WTC11 (cell line): ENCODE measurements around the gene PDXK. TPM values are rescaled to one million over a fixed set of nuclear protein-coding genes. Genes with fewer than 3 reads are reported as not detected.

Experiments
- ATAC-seq: fragments of 200-7000 bp; cut with Tn5 transposase; 2 replicates; pipeline ENCODE4 v1.10.0; 2021; ENCODE audit warnings: mild to moderate bottlenecking, moderate library complexity
- CTCF ChIA-PET: fragments of 300-600 bp; sonication (Branson Sonifier 250); formaldehyde crosslinking; loops from one replicate; lab custom pipeline; 2021; ENCODE audit warnings: antibody characterized with exemption; lab: Charles Lee
- POLR2A ChIA-PET: fragments of 350-600 bp; sonication (Branson Sonifier 250); formaldehyde crosslinking; loops from one replicate; lab custom pipeline; 2021; ENCODE audit warnings: antibody characterized with exemption; lab: Charles Lee
- DNase-seq: peaks from one replicate; pipeline ENCODE4 v3.0.0; 2021; ENCODE audit warnings: low spot score
- H3K27ac Mint-ChIP-seq: 2 replicates; pipeline ENCODE4 v1.8.0; 2021; ENCODE audit warnings: mixed read lengths
- H3K27me3 Mint-ChIP-seq: 2 replicates; pipeline ENCODE4 v1.8.0; 2021; ENCODE audit warnings: low read depth, mild to moderate bottlenecking, moderate library complexity, mixed read lengths
- H3K36me3 Mint-ChIP-seq: 2 replicates; pipeline ENCODE4 v1.8.0; 2021; ENCODE audit warnings: mixed read lengths
- H3K4me1 Mint-ChIP-seq: 2 replicates; pipeline ENCODE4 v1.8.0; 2022; ENCODE audit warnings: mixed read lengths
- H3K4me3 Mint-ChIP-seq: 2 replicates; pipeline ENCODE4 v1.8.0; 2021; ENCODE audit warnings: mild to moderate bottlenecking, moderate library complexity, mixed read lengths
- H3K9me3 Mint-ChIP-seq: 2 replicates; pipeline ENCODE4 v1.8.0; 2021; ENCODE audit warnings: mixed read lengths
- ATF1 ChIP-seq: sonication (generic); formaldehyde crosslinking; IDR thresholded peaks from 2 replicates; pipeline ENCODE4 v1.8.1; 2023; ENCODE audit warnings: mild to moderate bottlenecking, moderate library complexity, missing genetic modification reagents
- CBFB ChIP-seq: sonication (generic); formaldehyde crosslinking; IDR thresholded peaks from 2 replicates; pipeline ENCODE4 v1.8.1; 2022; ENCODE audit warnings: mild to moderate bottlenecking, low read depth, missing genetic modification reagents
- ETV6 ChIP-seq: sonication (generic); formaldehyde crosslinking; IDR thresholded peaks from 2 replicates; pipeline ENCODE4 v1.8.1; 2022; ENCODE audit warnings: mild to moderate bottlenecking, missing genetic modification reagents
- FOXP1 ChIP-seq: sonication (generic); formaldehyde crosslinking; IDR thresholded peaks from 2 replicates; pipeline ENCODE4 v1.8.0; 2022; ENCODE audit warnings: missing genetic modification reagents, mild to moderate bottlenecking, moderate library complexity, borderline replicate concordance
- GRHL2 ChIP-seq: fragments of 250-450 bp; sonication (Bioruptor Pico); IDR thresholded peaks from 2 replicates; pipeline ENCODE4 v1.8.0; 2022; ENCODE audit warnings: mild to moderate bottlenecking, moderate library complexity; ENCODE audit not compliant: insufficient replicate concordance, severe bottlenecking
- JUN ChIP-seq: sonication (generic); formaldehyde crosslinking; IDR thresholded peaks from 2 replicates; pipeline ENCODE4 v1.8.0; 2023; ENCODE audit warnings: mild to moderate bottlenecking, missing genetic modification reagents
- KAT7 ChIP-seq: sonication (generic); formaldehyde crosslinking; IDR thresholded peaks from 2 replicates; pipeline ENCODE4 v1.8.1; 2023; ENCODE audit warnings: missing genetic modification reagents, mild to moderate bottlenecking, borderline replicate concordance
- MXD4 ChIP-seq: fragments of 250-450 bp; sonication (Bioruptor Pico); IDR thresholded peaks from 2 replicates; pipeline ENCODE4 v1.8.0; 2021; ENCODE audit warnings: mild to moderate bottlenecking, moderate library complexity, borderline replicate concordance
- NR3C1 ChIP-seq: sonication (generic); formaldehyde crosslinking; conservative IDR thresholded peaks from 2 replicates; pipeline ENCODE4 v1.8.1; 2023; ENCODE audit warnings: low read depth, mild to moderate bottlenecking, missing genetic modification reagents
- OVOL2 ChIP-seq: fragments of 250-450 bp; sonication (Bioruptor Pico); IDR thresholded peaks from 2 replicates; pipeline ENCODE4 v1.9.0; 2021; ENCODE audit warnings: mild to moderate bottlenecking, borderline replicate concordance
- SMAD3 ChIP-seq: sonication (generic); formaldehyde crosslinking; IDR thresholded peaks from 2 replicates; pipeline ENCODE4 v1.8.0; 2022; ENCODE audit warnings: missing genetic modification reagents, mild to moderate bottlenecking, borderline replicate concordance
- SOX15 ChIP-seq: fragments of 250-450 bp; sonication (Bioruptor Pico); IDR thresholded peaks from 2 replicates; pipeline ENCODE4 v1.9.0; 2021; ENCODE audit warnings: mild to moderate bottlenecking
- SP1 ChIP-seq: sonication (generic); formaldehyde crosslinking; conservative IDR thresholded peaks from 2 replicates; pipeline ENCODE4 v1.8.1; 2022; ENCODE audit warnings: missing genetic modification reagents
- ZNF219 ChIP-seq: sonication (generic); formaldehyde crosslinking; IDR thresholded peaks from 2 replicates; pipeline ENCODE4 v1.8.0; 2023; ENCODE audit warnings: missing genetic modification reagents, mild to moderate bottlenecking, borderline replicate concordance
- ZNF423 ChIP-seq: fragments of 250-450 bp; sonication (Bioruptor Pico); IDR thresholded peaks from 2 replicates; pipeline ENCODE4 v2.1.2; 2022; ENCODE audit warnings: mild to moderate bottlenecking, moderate library complexity
- total RNA-seq: library from RNA; stranded (reverse); gene quantifications from 3 replicates; pipeline ENCODE4 v1.2.3, GENCODE V29; 2021
- TF ChIP-seq, protein P1 (sequence below): fragments of 250-450 bp; sonication (Bioruptor Pico); conservative IDR thresholded peaks from 2 replicates; pipeline ENCODE4 v1.9.0; 2021; ENCODE audit warnings: mild to moderate bottlenecking
- TF ChIP-seq, protein P2 (sequence below): sonication (generic); formaldehyde crosslinking; IDR thresholded peaks from 2 replicates; pipeline ENCODE4 v1.8.0; 2023; ENCODE audit warnings: missing genetic modification reagents
- TF ChIP-seq, protein P3 (sequence below): sonication (generic); formaldehyde crosslinking; IDR thresholded peaks from 2 replicates; pipeline ENCODE4 v1.8.1; 2022; ENCODE audit warnings: mild to moderate bottlenecking, missing genetic modification reagents, moderate library complexity, borderline replicate concordance
- TF ChIP-seq, protein P4 (sequence below): sonication (generic); formaldehyde crosslinking; IDR thresholded peaks from 2 replicates; pipeline ENCODE4 v1.8.1; 2022; ENCODE audit warnings: low read depth, missing genetic modification reagents, borderline replicate concordance
- TF ChIP-seq, protein P5 (sequence below): sonication (generic); formaldehyde crosslinking; IDR thresholded peaks from 2 replicates; pipeline ENCODE4 v1.8.1; 2022; ENCODE audit warnings: mild to moderate bottlenecking, moderate library complexity, missing genetic modification reagents

PDXK gene
- total RNA-seq, 1 experiment from 2014 or later = 120 TPM

DNA sequence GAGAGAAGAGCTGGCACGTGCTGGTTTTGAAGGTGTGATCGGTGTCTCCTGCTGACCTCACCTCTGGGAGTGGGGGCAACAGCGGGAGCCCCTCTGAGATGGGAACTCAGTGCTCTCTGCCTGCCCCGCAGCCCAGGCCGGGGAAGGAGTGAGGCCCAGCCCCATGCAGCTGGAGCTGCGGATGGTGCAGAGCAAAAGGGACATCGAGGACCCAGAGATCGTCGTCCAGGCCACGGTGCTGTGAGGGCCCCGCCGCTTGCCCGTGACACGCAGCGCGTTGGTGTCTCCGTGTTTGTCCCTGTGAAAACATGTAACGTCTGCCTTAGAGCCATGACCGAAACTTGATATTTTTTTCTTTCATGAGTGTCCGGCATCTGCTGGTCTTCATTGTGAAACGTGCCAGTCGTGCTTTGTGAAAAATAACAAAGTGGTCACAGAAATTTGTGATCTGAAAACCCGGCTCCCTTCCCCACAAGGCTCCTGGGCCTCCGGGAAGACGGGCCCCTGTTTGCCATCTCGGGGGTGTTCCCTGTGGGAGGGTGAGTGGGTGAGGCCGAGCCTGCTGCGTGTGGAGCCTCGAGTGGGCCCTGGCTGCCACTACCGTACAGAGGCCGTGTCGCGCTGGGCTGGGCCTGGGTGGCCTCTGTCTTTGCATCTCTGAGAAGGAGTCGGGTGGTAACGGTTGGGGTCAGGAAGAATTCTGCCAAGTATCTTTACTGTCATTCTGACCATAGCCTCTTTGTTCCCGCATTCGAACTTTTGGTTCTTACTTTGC, 37.1 kb downstream of the PDXK start:
- POLR2A ChIA-PET = no interaction called here
- no peak for ATAC-seq
- TF ChIP-seq, protein P1, sequence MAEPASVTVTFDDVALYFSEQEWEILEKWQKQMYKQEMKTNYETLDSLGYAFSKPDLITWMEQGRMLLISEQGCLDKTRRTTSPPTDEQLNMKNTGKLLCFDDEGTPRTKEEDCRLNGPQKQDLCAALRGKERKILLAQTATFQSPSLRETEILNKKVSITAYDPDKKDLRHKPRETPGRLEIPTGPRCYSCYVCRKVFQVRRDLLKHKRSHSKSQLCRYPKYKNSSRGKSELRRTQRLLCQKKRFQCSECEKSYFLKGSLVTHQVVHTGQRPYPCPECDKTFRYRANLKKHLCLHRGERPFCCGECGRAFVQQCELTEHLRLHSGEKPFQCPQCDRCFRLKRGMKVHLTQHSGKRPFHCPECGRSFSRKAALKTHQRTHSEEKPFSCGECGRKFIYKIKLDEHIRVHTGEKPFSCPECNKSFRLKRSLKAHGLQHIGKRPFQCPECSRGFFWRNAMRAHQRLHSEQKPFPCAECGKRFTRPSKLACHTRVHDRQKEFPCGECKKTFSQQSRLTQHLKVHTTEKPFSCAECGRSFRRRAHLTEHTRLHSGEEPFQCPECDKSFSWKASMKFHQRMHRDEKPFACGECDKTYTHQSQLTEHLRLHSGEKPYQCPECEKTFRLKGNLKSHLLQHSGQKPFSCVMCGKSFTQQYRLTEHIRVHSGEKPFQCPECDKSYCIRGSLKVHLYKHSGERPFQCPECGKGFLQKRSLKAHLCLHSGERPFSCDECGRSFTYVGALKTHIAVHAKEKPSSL (CRISPR knock-in tag) = no peak
- TF ChIP-seq, protein P2, sequence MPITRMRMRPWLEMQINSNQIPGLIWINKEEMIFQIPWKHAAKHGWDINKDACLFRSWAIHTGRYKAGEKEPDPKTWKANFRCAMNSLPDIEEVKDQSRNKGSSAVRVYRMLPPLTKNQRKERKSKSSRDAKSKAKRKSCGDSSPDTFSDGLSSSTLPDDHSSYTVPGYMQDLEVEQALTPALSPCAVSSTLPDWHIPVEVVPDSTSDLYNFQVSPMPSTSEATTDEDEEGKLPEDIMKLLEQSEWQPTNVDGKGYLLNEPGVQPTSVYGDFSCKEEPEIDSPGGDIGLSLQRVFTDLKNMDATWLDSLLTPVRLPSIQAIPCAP (CRISPR knock-in tag) = no peak
- no peak for TF ChIP-seq ATF1 (CRISPR knock-in tag)
- TF ChIP-seq SMAD3 (CRISPR knock-in tag) = no peak
- no peak for TF ChIP-seq SOX15 (CRISPR knock-in tag)
- TF ChIP-seq KAT7 (CRISPR knock-in tag) = no peak
- TF ChIP-seq, all 79 proteins: peak for 0
- H3K4me1 Mint-ChIP-seq = no peaks in the 10 kb centered on the region
- peaks cover 42% of the 10 kb centered on the region for H3K36me3 Mint-ChIP-seq
- CTCF ChIA-PET = interaction anchor here (1.3 kb wide), 1 partner anchor 27 kb away, joined by 4 read pairs; no protein-coding TSS in a partner anchor
- no peak overlapping the region for H3K27ac Mint-ChIP-seq
- no peak for DNase-seq
- H3K9me3 Mint-ChIP-seq = no peaks in the 10 kb centered on the region
- H3K27me3 Mint-ChIP-seq = no peaks in the 10 kb centered on the region
- no peak overlapping the region for H3K4me3 Mint-ChIP-seq

DNA sequence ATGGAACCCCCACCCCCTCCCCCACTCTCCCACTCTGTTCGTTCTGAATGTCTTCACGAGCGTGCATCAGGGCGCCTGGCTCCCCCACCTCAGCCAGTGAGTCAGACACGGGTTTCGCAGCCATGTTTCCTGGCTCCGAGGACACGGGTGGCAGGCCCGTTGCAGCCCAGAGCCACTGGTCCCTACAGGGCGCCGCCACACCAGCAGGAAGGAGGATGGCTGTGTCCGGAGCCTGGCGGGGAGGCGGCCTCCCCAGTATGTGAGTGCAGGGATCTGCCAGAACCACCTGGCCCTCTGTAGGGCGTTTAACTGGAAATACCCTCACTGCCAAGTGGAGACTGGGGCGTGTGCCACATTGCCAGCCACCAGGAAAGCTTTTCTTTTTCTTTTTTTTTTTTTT, 38.7 kb downstream of the PDXK start:
- Mint-ChIP-seq H3K9me3 (no peaks in the 10 kb centered on the region), H3K27me3 (no peaks in the 10 kb centered on the region), H3K4me1 (no peaks in the 10 kb centered on the region), H3K36me3 (peaks cover 46% of the 10 kb centered on the region), H3K27ac (no peak overlapping the region), H3K4me3 (no peak overlapping the region)
- no peak for DNase-seq
- TF ChIP-seq, protein P3, sequence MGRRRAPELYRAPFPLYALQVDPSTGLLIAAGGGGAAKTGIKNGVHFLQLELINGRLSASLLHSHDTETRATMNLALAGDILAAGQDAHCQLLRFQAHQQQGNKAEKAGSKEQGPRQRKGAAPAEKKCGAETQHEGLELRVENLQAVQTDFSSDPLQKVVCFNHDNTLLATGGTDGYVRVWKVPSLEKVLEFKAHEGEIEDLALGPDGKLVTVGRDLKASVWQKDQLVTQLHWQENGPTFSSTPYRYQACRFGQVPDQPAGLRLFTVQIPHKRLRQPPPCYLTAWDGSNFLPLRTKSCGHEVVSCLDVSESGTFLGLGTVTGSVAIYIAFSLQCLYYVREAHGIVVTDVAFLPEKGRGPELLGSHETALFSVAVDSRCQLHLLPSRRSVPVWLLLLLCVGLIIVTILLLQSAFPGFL (CRISPR knock-in tag) = no peak
- TF ChIP-seq OVOL2 (CRISPR knock-in tag) (no peak), SMAD3 (CRISPR knock-in tag) (no peak), NR3C1 (no peak), ETV6 (CRISPR knock-in tag) (no peak), SP1 (CRISPR knock-in tag) (no peak), ATF1 (CRISPR knock-in tag) (no peak), ZNF423 (CRISPR knock-in tag) (no peak), GRHL2 (CRISPR knock-in tag) (no peak), MXD4 (CRISPR knock-in tag) (no peak), ZNF219 (no peak), FOXP1 (CRISPR knock-in tag) (no peak), CBFB (no peak), KAT7 (CRISPR knock-in tag) (no peak), JUN (CRISPR knock-in tag) (no peak)
- TF ChIP-seq, protein P4, sequence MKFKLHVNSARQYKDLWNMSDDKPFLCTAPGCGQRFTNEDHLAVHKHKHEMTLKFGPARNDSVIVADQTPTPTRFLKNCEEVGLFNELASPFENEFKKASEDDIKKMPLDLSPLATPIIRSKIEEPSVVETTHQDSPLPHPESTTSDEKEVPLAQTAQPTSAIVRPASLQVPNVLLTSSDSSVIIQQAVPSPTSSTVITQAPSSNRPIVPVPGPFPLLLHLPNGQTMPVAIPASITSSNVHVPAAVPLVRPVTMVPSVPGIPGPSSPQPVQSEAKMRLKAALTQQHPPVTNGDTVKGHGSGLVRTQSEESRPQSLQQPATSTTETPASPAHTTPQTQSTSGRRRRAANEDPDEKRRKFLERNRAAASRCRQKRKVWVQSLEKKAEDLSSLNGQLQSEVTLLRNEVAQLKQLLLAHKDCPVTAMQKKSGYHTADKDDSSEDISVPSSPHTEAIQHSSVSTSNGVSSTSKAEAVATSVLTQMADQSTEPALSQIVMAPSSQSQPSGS (CRISPR knock-in tag) = no peak
- TF ChIP-seq, protein P5, sequence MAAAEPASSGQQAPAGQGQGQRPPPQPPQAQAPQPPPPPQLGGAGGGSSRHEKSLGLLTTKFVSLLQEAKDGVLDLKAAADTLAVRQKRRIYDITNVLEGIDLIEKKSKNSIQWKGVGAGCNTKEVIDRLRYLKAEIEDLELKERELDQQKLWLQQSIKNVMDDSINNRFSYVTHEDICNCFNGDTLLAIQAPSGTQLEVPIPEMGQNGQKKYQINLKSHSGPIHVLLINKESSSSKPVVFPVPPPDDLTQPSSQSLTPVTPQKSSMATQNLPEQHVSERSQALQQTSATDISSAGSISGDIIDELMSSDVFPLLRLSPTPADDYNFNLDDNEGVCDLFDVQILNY (CRISPR knock-in tag) = no peak
- ChIA-PET POLR2A (interaction anchor here (0.7 to 1.4 kb wide), 2 partner anchors 17 to 29 kb away, joined by 3 read pairs; no protein-coding TSS in a partner anchor), CTCF (no interaction called here)
- ATAC-seq = no peak
